Measurements from ENCODE around the gene TSPAN8. TPM values are rescaled to one million over a fixed set of nuclear protein-coding genes. Genes with fewer than 3 reads are reported as not detected.

The TSPAN8 gene
- total RNA-seq = 5.8 and 9.1 TPM in 2 replicates

GRCh38 chr12:71157601-71158233 lies at the start of gene TSPAN8:
Gene TSPAN8 (minus strand): TSS chr12:71157999. CDS start chr12:71157678, 321 bp downstream.

Other genes with a start within 250 kb of the TSPAN8 start
- gene PTPRR, start 237.3 kb downstream of the TSPAN8 start, total RNA-seq = 2.0 and 2.3 TPM in 2 replicates